ENCODE measurements around the gene C10orf120. TPM values are rescaled to one million over a fixed set of nuclear protein-coding genes. Genes with fewer than 3 reads are reported as not detected.

C10orf120 gene
- total RNA-seq, 1 donor from 2014 or later = not detected

GRCh38 chr10:122713091-122713885 lies 13.6 kb upstream of the C10orf120 start:
- TF ChIP-seq CTCF (IDR thresholded peaks at IDR 0.05; ENCODE audit: unreplicated experiment) = no peak
- no peaks in the 10 kb centered on the region for H3K36me3 Mint-ChIP-seq
- DNase-seq (ENCODE audit: low spot score in 2 of 2, unreplicated experiment in 2 of 2) = no peak
- peaks cover 44% of the 10 kb centered on the region for H3K27me3 Mint-ChIP-seq (ENCODE audit: low read depth)
- no peaks in the 10 kb centered on the region for H3K9me3 Mint-ChIP-seq
- no peaks in the 10 kb centered on the region for H3K4me1 Mint-ChIP-seq
- no peak overlapping the region for H3K4me3 Mint-ChIP-seq
- no peak overlapping the region for H3K27ac Mint-ChIP-seq

- no peak overlapping the region for H3K4me3 Mint-ChIP-seq
- H3K9me3 Mint-ChIP-seq = no peaks in the 10 kb centered on the region
- H3K36me3 Mint-ChIP-seq = no peaks in the 10 kb centered on the region
- no peak for TF ChIP-seq CTCF (IDR thresholded peaks at IDR 0.05; ENCODE audit: unreplicated experiment)
- DNase-seq (ENCODE audit: low spot score in 2 of 2, unreplicated experiment in 2 of 2) = no peak
- peaks cover 33% of the 10 kb centered on the region for H3K27me3 Mint-ChIP-seq (ENCODE audit: low read depth)
- no peak overlapping the region for H3K27ac Mint-ChIP-seq
- H3K4me1 Mint-ChIP-seq = no peaks in the 10 kb centered on the region
These were observed 10.9 kb upstream of the C10orf120 start for GRCh38 chr10:122710576-122710975.

- Mint-ChIP-seq H3K27ac (no peak overlapping the region), H3K27me3 (ENCODE audit: low read depth) (peaks cover 27% of the 10 kb centered on the region), H3K9me3 (no peaks in the 10 kb centered on the region), H3K36me3 (no peaks in the 10 kb centered on the region), H3K4me1 (no peaks in the 10 kb centered on the region), H3K4me3 (no peak overlapping the region)
- TF ChIP-seq CTCF (IDR thresholded peaks at IDR 0.05; ENCODE audit: unreplicated experiment) = no peak
- DNase-seq (ENCODE audit: low spot score in 2 of 2, unreplicated experiment in 2 of 2) = no peak
These were observed 10.3 kb upstream of the C10orf120 start for GRCh38 chr10:122709971-122710370.

GRCh38 chr10:122707535-122707934 lies 7.9 kb upstream of the C10orf120 start:
- Mint-ChIP-seq H3K27me3 (ENCODE audit: low read depth) (peaks cover 24% of the 10 kb centered on the region), H3K4me1 (no peaks in the 10 kb centered on the region), H3K4me3 (no peak overlapping the region), H3K27ac (no peak overlapping the region), H3K9me3 (no peaks in the 10 kb centered on the region), H3K36me3 (no peaks in the 10 kb centered on the region)
- no peak for DNase-seq (ENCODE audit: low spot score in 2 of 2, unreplicated experiment in 2 of 2)
- no peak for TF ChIP-seq CTCF (IDR thresholded peaks at IDR 0.05; ENCODE audit: unreplicated experiment)

GRCh38 chr10:122706947-122707346 lies 7.3 kb upstream of the C10orf120 start:
- H3K9me3 Mint-ChIP-seq = no peaks in the 10 kb centered on the region
- TF ChIP-seq CTCF (IDR thresholded peaks at IDR 0.05; ENCODE audit: unreplicated experiment) = no peak
- peaks cover 24% of the 10 kb centered on the region for H3K27me3 Mint-ChIP-seq (ENCODE audit: low read depth)
- H3K36me3 Mint-ChIP-seq = no peaks in the 10 kb centered on the region
- no peak overlapping the region for H3K27ac Mint-ChIP-seq
- DNase-seq (ENCODE audit: low spot score in 2 of 2, unreplicated experiment in 2 of 2) = no peak
- no peak overlapping the region for H3K4me3 Mint-ChIP-seq
- H3K4me1 Mint-ChIP-seq = no peaks in the 10 kb centered on the region

All from mesothelial cell of epicardium (in vitro differentiated cells).